GM19240 (cell line): ENCODE measurements around the gene ATAD5.

Experiments used
- DNase-seq: peaks from one replicate; pipeline ENCODE4 v3.0.0; 2011; ENCODE audit warnings: low spot score; ENCODE audit not compliant: insufficient read length

Gene ATAD5

DNA sequence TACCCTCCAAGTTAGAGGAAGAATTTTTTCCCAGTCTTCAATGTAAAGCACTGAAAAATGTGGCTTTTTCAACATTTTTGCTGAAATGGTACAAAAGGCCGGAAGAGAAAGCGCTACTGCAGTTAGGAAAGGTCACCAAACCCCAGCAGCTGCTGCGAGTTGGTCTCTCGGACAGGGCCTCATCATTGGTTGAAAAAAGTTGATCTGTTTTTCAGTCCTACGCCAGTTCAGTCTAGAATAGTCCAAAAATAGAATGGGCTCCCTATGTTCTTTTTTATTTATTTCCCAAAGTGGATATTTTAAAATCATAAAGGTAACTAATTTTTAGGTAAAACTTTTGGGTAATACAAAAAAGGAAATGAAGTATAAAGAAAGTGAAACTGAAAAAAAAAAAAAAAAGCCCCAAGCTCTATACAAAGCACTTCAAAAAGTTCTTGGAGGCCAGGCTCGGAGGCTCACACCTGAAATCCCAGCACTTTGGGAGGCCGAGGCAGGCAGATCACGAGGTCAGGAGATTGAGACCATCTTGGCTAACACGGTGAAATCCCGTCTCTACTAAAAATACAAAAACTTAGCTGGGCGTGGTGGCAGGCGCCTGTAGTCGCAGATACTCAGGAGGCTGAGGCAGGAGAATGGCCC lies 107.4 kb downstream of the ATAD5 start:
- peak; percentile 59 for DNase-seq

GRCh38 chr17:30942308-30943079 lies 110.7 kb downstream of the ATAD5 start:
- DNase-seq, result no peak
